ENCODE data around the gene RALGDS. TPM values are rescaled to one million over a fixed set of nuclear protein-coding genes. Genes with fewer than 3 reads are reported as not detected.
"Not testable (repeated sequence)": the region's sequence is repeated elsewhere in the genome, so short reads cannot be mapped to it uniquely, and the experiment has no call there.

The RALGDS gene
- polyA plus RNA-seq, 1 donor from 2014 or later, result 16.9 TPM

DNA sequence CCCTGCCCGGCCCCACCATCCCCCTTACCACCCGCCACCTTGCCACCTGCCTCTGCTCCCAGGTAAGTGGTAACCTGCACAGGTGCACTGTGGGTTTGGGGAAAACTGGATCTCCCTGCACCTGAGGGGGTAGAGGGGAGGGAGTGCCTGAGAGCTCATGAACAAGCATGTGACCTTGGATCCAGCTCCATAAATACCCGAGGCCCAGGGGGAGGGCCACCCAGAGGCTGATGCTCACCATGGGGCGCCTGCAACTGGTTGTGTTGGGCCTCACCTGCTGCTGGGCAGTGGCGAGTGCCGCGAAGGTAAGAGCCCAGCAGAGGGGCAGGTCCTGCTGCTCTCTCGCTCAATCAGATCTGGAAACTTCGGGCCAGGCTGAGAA, 59.3 kb downstream of the RALGDS start, which contains the start of gene CEL:
TSS of gene CEL (plus strand) at position 218 of the 382 bp plus-strand sequence. CDS start at position 240, 22 bp downstream.
- peaks cover 0 to 12% (median 10%) of the 10 kb centered on the region in 3 donors for H3K4me1 Mint-ChIP-seq
- H3K27ac Mint-ChIP-seq, H3K36me3 Mint-ChIP-seq, H3K9me3 Mint-ChIP-seq, H3K27me3 Mint-ChIP-seq: not testable (repeated sequence)
- peak within 1 kb of the TSS in 1 of 4 donors; percentile 37 for H3K4me3 Mint-ChIP-seq

DNA sequence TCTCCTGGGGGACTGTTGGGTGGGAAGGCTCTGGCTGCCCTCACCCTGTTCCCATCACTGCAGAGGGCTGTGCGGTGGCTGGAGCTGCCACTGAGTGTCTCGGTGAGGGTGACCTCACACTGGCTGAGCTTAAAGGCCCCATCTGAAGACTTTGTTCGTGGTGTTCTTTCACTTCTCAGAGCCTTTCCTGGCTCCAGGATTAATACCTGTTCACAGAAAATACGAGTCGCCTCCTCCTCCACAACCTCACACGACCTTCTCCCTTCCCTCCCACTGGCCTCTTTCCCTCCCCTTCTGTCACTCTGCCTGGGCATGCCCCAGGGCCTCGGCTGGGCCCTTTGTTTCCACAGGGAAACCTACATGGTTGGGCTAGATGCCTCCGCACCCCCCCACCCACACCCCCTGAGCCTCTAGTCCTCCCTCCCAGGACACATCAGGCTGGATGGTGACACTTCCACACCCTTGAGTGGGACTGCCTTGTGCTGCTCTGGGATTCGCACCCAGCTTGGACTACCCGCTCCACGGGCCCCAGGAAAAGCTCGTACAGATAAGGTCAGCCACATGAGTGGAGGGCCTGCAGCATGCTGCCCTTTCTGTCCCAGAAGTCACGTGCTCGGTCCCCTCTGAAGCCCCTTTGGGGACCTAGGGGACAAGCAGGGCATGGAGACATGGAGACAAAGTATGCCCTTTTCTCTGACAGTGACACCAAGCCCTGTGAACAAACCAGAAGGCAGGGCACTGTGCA, 59.8 kb downstream of the RALGDS start:
- not testable (repeated sequence) for H3K9me3 Mint-ChIP-seq, H3K27ac Mint-ChIP-seq, H3K36me3 Mint-ChIP-seq, H3K27me3 Mint-ChIP-seq
- Mint-ChIP-seq H3K4me3 (peak overlapping the region in 1 of 4 donors; percentile 37), H3K4me1 (peaks cover 0 to 12% (median 10%) of the 10 kb centered on the region in 3 donors)

DNA sequence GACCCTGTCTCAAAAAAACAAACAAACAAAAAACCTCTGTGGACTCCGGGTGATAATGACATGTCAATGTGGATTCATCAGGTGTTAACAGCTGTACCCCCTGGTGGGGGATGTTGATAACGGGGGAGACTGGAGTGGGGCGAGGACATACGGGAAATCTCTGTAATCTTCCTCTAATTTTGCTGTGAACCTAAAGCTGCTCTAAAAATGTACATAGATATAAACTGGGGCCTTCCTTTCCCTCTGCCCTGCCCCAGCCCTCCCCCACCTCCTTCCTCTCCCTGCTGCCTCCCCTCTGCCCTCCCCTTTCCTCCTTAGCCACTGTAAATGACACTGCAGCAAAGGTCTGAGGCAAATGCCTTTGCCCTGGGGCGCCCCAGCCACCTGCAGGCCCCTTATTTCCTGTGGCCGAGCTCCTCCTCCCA, 60.6 kb downstream of the RALGDS start:
- H3K36me3 Mint-ChIP-seq, result peaks cover 5% of the 10 kb centered on the region
- H3K4me1 Mint-ChIP-seq, result peaks cover 0 to 12% (median 10%) of the 10 kb centered on the region in 3 donors
- H3K27ac Mint-ChIP-seq, result no peak overlapping the region
- no peaks in the 10 kb centered on the region for H3K9me3 Mint-ChIP-seq
- H3K4me3 Mint-ChIP-seq, result no peak overlapping the region
- H3K27me3 Mint-ChIP-seq, result no peaks in the 10 kb centered on the region

DNA sequence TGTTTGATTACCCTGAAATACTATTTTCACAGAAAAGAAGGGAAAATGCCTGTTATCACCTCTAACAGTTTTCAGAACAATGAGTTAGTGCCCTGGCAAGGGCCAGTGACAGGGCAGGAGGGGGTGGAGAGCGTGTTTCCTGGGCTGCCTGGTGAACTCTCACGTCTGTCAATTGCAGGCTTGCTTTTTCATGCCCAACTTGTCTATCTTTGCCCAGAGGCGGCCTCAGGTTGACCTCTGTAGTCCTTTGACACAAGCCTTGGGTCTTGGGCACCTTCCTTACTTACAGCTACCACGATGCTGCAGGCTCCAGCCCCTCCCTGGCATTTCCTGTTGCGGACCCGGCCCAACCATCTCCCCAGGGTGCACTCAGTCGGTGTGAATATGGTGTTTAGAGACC, 61.4 kb downstream of the RALGDS start:
- peaks cover 0 to 12% (median 10%) of the 10 kb centered on the region in 3 donors for H3K4me1 Mint-ChIP-seq
- H3K4me3 Mint-ChIP-seq, result no peak overlapping the region
- H3K36me3 Mint-ChIP-seq, result peaks cover 5% of the 10 kb centered on the region
- no peak overlapping the region for H3K27ac Mint-ChIP-seq
- H3K27me3 Mint-ChIP-seq, result no peaks in the 10 kb centered on the region
- no peaks in the 10 kb centered on the region for H3K9me3 Mint-ChIP-seq

DNA sequence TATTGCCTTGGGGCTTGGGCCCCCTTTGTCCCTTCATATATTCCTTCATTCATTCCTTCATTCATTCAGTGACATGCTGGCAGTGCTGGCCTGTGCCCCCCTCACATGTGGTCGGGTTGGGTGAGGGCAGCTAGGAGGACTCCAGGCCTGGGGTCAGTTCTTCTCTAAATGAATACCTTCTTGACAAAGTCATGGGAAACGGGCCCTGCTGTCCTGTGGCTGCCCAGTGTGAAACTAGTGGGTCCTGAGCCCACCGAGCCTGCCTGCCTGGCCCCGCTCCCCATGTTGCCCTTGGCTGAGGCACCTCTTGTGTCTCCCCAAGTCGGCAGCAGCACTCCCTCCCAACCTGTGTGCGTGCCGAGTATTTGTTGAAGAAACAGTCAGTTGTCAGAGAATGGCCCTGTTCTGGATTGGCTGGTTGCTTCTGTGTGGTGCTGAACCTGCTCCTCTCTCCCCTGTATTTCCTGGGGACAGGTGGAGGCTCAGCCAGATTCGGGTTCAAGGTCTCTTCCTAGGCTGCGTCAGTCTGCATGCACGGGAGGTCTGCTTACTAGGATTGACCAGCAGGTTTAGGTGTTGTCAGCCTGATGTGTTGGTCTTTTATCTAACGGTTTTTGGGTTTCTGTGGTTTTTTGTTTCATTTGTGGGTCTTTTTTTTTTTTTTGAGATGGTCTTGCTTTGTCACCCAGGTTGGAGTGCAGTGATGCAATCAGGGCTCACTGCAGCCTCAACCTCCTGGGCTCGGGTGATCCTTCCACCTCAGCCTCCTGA, 62.3 kb downstream of the RALGDS start:
- no peaks in the 10 kb centered on the region for H3K9me3 Mint-ChIP-seq
- H3K36me3 Mint-ChIP-seq, result peaks cover 5% of the 10 kb centered on the region
- no peak overlapping the region for H3K27ac Mint-ChIP-seq
- no peaks in the 10 kb centered on the region for H3K27me3 Mint-ChIP-seq
- no peak overlapping the region for H3K4me3 Mint-ChIP-seq
- peaks cover 0 to 12% (median 10%) of the 10 kb centered on the region in 3 donors for H3K4me1 Mint-ChIP-seq

DNA sequence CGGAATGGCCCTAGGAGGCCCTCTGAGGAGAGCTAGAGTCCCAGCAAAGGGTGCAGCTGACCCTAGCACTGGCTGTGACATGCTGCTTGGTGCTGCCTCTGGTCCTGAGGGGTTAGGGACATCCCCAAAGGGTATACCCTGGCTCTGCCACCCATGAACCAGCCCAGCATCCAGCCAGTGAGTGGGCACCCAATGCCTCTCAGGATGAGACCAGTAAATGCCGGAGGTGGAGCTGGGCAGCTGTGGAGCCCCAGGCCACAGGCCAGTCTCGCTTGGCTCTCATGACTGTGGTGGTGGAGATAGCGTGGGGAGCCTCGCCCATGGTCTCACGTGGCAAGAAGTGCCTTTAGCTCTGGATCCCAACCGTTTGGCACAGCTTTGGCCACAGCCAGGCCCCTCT, 63.0 kb downstream of the RALGDS start:
- Mint-ChIP-seq H3K36me3 (peaks cover 5% of the 10 kb centered on the region), H3K9me3 (no peaks in the 10 kb centered on the region), H3K27me3 (no peaks in the 10 kb centered on the region), H3K27ac (no peak overlapping the region), H3K4me1 (peaks cover 0 to 12% (median 10%) of the 10 kb centered on the region in 3 donors), H3K4me3 (no peak overlapping the region)

DNA sequence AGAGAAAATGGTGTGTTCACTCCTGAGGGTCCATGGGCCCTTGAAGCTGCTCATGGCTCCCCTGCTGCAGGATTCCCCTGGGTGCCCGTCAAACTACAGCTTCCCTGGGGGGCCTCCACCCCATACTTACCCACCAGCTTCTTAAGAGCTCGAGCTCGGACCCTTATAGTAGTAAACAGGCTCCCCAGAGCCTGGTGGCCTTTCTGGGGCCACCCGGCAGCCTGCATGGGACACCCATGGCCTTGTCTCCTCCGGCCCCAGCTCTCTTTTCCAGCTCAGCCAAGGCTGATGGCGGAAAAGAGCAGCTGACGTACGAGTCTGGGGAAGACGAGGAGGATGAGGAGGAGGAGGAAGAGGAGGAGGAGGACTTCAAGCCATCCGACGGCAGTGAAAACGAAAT, 63.5 kb downstream of the RALGDS start:
- H3K4me1 Mint-ChIP-seq, result peaks cover 0 to 12% (median 10%) of the 10 kb centered on the region in 3 donors
- peaks cover 6% of the 10 kb centered on the region for H3K36me3 Mint-ChIP-seq
- no peaks in the 10 kb centered on the region for H3K27me3 Mint-ChIP-seq
- H3K4me3 Mint-ChIP-seq, result peak overlapping the region in 1 of 4 donors; percentile 49
- H3K9me3 Mint-ChIP-seq, result no peaks in the 10 kb centered on the region
- no peak overlapping the region for H3K27ac Mint-ChIP-seq

DNA sequence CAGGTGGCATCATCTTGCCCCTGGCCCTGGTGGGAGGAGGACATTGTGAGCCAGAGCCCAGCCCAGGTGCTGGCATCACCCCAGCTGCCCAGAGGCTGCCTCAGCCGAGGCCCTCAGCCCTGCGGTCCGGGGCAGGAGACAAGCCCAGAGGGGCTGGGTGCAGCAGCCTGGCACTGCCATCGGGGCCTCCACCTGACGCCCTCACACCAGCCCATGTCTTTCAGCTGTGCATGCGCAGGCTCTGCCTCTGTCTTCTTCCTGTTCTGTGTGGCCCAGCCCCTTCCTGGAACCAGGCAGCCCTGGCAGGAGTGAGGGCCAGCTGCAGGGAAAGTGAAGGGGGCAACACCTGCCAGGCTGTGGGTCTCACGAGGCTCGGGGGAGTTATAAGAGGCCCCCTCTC, 64.0 kb downstream of the RALGDS start:
- Mint-ChIP-seq H3K27ac (no peak overlapping the region), H3K9me3 (no peaks in the 10 kb centered on the region), H3K27me3 (no peaks in the 10 kb centered on the region), H3K4me3 (no peak overlapping the region), H3K4me1 (peaks cover 0 to 12% (median 10%) of the 10 kb centered on the region in 3 donors), H3K36me3 (peaks cover 7% of the 10 kb centered on the region)

DNA sequence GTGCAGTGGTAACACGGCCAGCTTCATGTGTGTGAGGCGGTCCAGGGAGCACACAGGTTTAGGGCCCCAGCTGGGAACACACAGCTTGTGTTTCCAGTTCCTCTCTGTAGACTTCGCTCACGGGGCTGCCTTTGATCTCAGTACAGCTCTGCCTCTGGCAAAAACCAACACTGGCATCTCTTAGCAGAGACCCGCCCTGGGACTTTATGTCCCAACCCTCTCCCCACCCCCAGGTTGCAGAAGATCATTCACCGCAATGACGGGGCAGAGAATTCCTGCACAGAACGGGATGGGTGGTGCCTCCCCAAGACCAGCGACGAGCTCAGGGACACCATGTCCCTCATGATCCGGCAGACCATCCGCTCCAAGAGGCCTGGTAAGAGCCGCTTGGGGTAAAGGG, 64.5 kb downstream of the RALGDS start:
- Mint-ChIP-seq H3K27me3 (no peaks in the 10 kb centered on the region), H3K36me3 (peaks cover 7% of the 10 kb centered on the region), H3K4me3 (no peak overlapping the region), H3K27ac (no peak overlapping the region), H3K9me3 (no peaks in the 10 kb centered on the region), H3K4me1 (peaks cover 0 to 12% (median 10%) of the 10 kb centered on the region in 3 donors)

DNA sequence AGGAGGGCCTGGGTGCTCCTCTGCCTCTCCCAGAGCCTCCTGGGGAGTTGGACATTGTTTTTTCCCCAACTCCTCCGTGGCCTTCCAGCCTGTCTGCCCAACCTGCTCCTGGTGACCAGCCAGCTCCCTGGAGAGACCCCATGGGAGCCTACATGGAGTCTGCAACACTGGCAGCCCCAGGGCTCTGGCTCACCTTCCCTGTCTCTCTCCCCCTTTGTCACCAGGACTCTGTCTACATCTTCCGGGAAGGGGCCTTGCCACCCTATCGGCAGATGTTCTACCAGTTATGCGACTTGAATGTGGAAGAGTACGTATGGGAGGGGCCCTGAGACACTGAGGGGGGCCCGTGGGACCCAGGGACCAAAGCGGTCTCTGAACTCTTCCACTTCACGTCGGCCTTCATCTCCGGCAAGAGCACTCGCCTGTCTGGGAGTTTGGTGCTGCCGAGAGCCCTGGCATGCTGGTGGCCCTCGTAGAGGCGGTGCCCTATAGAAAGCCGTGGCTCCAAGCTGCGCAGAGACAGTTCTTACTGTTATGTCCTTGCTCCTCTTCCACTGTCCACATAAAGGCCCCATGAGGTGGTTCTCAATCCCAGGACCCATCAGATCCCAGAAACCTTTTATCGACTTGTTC, 65.1 kb downstream of the RALGDS start:
- Mint-ChIP-seq H3K36me3 (peaks cover 7% of the 10 kb centered on the region), H3K9me3 (no peaks in the 10 kb centered on the region), H3K4me3 (no peak overlapping the region), H3K27me3 (no peaks in the 10 kb centered on the region), H3K27ac (no peak overlapping the region), H3K4me1 (peaks cover 0 to 12% (median 10%) of the 10 kb centered on the region in 3 donors)

DNA sequence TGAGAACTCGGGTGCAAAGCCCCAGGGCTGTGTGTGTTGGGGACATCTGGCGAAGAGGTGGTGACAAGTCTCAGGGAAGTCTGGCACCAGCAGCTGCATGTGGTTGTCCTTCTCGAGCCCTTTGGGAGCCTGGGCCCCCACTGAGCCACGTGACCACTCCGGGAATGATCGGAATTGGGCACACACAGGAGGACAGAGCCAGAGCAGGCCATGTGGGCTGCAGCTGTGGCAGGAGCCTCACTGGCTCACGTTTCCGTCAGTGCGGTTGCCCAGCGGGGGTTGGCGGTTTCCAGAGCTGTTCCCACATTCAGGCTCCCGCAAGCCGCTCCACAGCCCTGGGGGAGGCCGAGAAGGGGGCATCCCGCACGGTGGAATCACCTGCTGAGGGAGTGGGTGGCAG, 66.1 kb downstream of the RALGDS start:
- no peak overlapping the region for H3K4me3 Mint-ChIP-seq
- peaks cover 7% of the 10 kb centered on the region for H3K36me3 Mint-ChIP-seq
- H3K4me1 Mint-ChIP-seq, result peaks cover 0 to 11% (median 8%) of the 10 kb centered on the region in 3 donors
- no peaks in the 10 kb centered on the region for H3K9me3 Mint-ChIP-seq
- no peak overlapping the region for H3K27ac Mint-ChIP-seq
- no peaks in the 10 kb centered on the region for H3K27me3 Mint-ChIP-seq

DNA sequence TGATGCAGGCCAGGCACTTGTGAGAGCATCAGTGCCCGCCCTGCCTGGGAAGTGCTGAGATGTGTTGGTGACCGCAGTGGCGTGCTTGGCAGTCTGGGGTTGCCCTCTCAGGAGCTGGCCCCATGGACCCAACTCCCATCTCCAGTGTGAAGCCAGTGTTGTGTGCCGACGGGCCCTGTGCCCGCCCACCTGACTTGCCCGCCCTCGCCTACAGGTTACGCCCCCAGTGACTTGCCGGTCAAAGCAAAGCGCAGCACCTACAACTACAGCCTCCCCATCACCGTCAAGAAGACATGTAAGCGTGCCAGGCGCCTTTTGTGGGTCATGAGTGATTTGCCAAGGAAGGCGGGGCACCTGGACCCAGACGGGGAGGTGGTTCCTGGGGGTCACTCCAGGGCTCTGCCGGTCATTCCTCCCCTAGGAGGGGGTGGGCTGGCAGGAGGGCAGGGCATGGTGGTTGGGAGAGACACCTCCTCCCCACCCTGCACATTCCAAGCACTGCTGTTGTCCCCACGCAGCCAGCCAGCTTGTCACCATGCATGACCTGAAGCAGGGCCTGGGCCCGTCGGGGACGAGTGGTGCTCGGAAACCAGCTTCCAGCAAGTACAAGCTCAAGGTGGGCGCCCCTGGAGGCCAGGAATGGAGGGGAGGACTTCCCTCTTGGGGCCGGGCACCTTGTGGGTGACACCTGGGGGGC, 66.7 kb downstream of the RALGDS start:
- Mint-ChIP-seq H3K27ac (no peak overlapping the region), H3K36me3 (peaks cover 10% of the 10 kb centered on the region)

DNA sequence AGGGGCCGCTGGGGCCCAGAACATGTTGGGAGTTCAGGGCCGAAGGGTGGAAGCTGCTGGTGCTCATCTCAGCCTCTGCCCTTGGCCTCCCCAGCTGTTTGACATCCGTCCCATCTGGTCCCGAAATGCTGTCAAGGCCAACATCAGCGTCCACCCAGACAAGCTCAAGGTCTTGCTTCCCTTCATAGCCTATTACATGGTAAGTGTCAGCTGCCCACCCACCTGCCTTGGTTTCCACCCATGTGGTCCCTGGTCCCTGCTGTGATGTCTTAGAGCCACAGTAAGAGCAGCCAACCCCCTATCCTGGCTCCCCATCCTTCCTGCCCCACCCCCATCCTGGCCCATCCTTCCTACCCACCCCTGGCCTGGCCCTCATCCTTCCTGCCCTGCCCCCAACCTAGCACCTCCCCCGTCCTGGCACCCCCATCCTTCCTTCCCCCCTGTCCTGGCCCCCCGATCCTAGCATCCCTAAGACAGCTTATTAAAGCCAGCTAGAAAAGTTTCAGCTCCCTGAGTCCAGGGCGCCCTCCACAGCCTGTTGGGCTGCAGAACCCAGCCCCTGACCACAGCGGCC, 69.0 kb downstream of the RALGDS start:
- H3K27me3 Mint-ChIP-seq, result no peaks in the 10 kb centered on the region
- H3K9me3 Mint-ChIP-seq, result no peaks in the 10 kb centered on the region
- H3K4me1 Mint-ChIP-seq, result no peaks in the 10 kb centered on the region
- peak overlapping the region in 1 of 3 donors; percentile 39 for H3K27ac Mint-ChIP-seq
- H3K36me3 Mint-ChIP-seq, result peaks cover 6% of the 10 kb centered on the region
- H3K4me3 Mint-ChIP-seq, result no peak overlapping the region

More for the DNA sequence above, 66.7 kb downstream of the RALGDS start:
- H3K4me1 Mint-ChIP-seq, result peaks cover 0 to 7% (median 5%) of the 10 kb centered on the region in 3 donors
- no peaks in the 10 kb centered on the region for H3K9me3 Mint-ChIP-seq
- H3K4me3 Mint-ChIP-seq, result no peak overlapping the region
- H3K27me3 Mint-ChIP-seq, result no peaks in the 10 kb centered on the region

DNA sequence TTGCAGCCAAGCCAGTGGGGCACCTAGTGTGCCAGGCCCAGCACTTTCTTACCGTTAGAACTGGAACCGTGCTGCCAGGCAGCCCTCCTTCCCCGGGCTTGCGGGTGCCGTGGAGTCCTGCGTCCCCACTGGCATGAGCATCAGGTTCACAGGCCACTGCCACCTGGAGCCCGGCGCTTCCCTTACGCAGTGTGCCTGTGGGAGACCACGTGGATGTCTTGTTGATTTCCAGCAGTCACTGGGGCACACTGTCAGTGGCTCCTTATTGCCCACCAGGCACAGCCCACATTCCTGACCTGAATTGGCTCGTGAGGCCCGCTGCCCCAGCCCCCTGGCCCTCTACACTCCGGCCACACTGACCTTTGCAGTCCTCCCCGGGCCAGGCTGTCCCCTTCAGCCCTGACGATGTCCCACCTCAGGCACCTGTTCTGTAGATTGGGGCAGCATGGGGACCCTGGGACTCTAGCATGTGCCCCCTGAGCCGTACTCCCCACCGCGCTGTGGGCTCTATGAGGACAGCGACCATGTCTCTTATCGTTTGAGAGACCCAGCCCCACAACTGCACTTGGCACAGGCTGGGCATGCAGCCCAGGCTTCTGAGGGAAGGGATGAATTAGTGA, 69.6 kb downstream of the RALGDS start:
- no peak overlapping the region for H3K27ac Mint-ChIP-seq
- no peaks in the 10 kb centered on the region for H3K9me3 Mint-ChIP-seq
- no peaks in the 10 kb centered on the region for H3K4me1 Mint-ChIP-seq
- no peak overlapping the region for H3K4me3 Mint-ChIP-seq
- H3K27me3 Mint-ChIP-seq, result no peaks in the 10 kb centered on the region
- H3K36me3 Mint-ChIP-seq, result peaks cover 6% of the 10 kb centered on the region

All from IgD-negative memory B cell (primary cell).